C4-2B (cell line): ENCODE results near the gene EMP2.
"Not testable (repeated sequence)": the region's sequence is repeated elsewhere in the genome, so short reads cannot be mapped to it uniquely, and the experiment has no call there.

ENCODE experiments used
- H3K27ac ChIP-seq: fragments of 450-650 bp; 2 replicates; pipeline ENCODE4 v1.5.1; 2017
- ZFX ChIP-seq: fragments of 450-650 bp; IDR thresholded peaks from 2 replicates; pipeline ENCODE4 v1.6.1; 2017
- TF ChIP-seq, protein P1 (sequence below): fragments of 450-650 bp; conservative IDR thresholded peaks from 2 replicates; pipeline ENCODE4 v1.5.1; 2017; ENCODE audit warnings: mild to moderate bottlenecking

The EMP2 gene

DNA sequence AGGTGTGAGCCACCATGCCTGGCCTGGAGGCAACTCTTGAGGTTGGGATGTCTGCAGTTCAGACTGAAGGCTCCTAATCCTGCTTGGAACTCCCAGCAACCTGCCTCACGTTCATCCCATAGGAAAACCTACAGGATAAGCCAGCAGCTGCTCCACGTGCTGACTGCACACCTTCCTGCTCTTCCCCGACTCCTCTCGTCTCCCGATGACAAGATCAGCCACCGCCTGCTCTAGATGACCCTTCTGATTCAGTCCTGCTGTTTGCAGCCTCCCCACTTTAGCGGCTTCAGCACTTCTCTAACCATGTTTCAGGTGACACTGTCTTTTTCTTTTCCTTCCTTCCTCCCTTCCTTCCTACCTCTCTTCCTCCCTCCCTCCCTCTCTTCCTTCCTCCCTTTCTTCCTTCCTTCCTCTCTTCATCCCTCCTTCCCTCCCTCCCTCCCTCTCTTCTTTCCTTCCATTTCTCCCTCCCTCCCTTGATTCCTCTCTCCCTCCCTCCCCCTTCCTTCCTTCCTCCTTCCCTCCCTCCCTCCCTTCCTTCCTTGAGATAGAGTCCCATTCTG is 61.8 kb downstream of the EMP2 start:
- TF ChIP-seq ZFX = no peak
- TF ChIP-seq, protein P1, sequence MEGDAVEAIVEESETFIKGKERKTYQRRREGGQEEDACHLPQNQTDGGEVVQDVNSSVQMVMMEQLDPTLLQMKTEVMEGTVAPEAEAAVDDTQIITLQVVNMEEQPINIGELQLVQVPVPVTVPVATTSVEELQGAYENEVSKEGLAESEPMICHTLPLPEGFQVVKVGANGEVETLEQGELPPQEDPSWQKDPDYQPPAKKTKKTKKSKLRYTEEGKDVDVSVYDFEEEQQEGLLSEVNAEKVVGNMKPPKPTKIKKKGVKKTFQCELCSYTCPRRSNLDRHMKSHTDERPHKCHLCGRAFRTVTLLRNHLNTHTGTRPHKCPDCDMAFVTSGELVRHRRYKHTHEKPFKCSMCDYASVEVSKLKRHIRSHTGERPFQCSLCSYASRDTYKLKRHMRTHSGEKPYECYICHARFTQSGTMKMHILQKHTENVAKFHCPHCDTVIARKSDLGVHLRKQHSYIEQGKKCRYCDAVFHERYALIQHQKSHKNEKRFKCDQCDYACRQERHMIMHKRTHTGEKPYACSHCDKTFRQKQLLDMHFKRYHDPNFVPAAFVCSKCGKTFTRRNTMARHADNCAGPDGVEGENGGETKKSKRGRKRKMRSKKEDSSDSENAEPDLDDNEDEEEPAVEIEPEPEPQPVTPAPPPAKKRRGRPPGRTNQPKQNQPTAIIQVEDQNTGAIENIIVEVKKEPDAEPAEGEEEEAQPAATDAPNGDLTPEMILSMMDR = no peak
- 0 out of 2 replicates have a peak overlapping the region, but pooled peaks have one; percentile 13 for H3K27ac ChIP-seq

- no peak for TF ChIP-seq ZFX
- TF ChIP-seq, protein P1 = no peak
- no peak overlapping the region for H3K27ac ChIP-seq
Measured at GRCh38 chr16:10517868-10518267, 62.5 kb downstream of the EMP2 start.

- TF ChIP-seq, protein P1 = peak; percentile 81
- no peak for TF ChIP-seq ZFX
- H3K27ac ChIP-seq = no peak overlapping the region
Measured at GRCh38 chr16:10514369-10515055, 65.9 kb downstream of the EMP2 start.

GRCh38 chr16:10511829-10512228 is 68.6 kb downstream of the EMP2 start:
- no peak overlapping the region for H3K27ac ChIP-seq
- no peak for TF ChIP-seq ZFX
- TF ChIP-seq, protein P1 = no peak

- TF ChIP-seq, protein P1 = no peak
- no peak for TF ChIP-seq ZFX
- H3K27ac ChIP-seq = no peak overlapping the region
Measured at GRCh38 chr16:10510279-10510678, 70.1 kb downstream of the EMP2 start.

GRCh38 chr16:10509534-10510025 is 70.8 kb downstream of the EMP2 start:
- H3K27ac ChIP-seq = no peak overlapping the region
- TF ChIP-seq, protein P1 = peak; percentile 87
- no peak for TF ChIP-seq ZFX

DNA sequence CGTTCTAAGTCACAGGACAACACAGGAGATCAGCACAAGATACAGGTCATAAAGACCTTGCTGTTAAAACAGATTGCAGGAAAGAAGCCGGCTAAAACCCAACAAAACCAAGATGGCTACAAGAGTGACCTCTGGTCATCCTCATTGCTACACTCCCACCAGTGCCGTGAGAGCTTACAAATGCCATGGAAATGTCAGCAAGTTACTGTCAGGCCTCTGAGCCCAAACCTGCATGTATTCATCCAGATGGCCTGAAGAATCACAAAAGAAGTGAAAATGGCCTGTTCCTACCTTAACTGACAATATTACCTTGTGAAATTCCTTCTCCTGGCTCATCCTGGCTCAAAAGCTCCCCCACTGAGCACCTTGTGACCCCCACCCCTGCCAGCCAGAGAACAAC is 75.1 kb downstream of the EMP2 start:
- not testable (repeated sequence) for H3K27ac ChIP-seq
